GM10248 (cell line): Measurements from ENCODE around the gene ZNF554.
"Not testable (repeated sequence)": the region's sequence is repeated elsewhere in the genome, so short reads cannot be mapped to it uniquely, and the experiment has no call there.

Experiments used
- CTCF ChIA-PET: fragments of 300-600 bp; sonication (Branson Sonifier 250); formaldehyde crosslinking; extraction: SDS; loops from one replicate; lab custom pipeline; 2021; ENCODE audit warnings: antibody characterized with exemption; lab: Yijun Ruan, JAX
- POLR2A ChIA-PET: fragments of 350-650 bp; sonication (Branson Sonifier 250); formaldehyde crosslinking; extraction: SDS; loops from one replicate; lab custom pipeline; 2020; ENCODE audit warnings: antibody characterized with exemption; lab: Yijun Ruan, JAX
- DNase-seq: peaks from one replicate; pipeline ENCODE4 v3.0.0; 2012; ENCODE audit errors: extremely low spot score
- CTCF ChIP-seq: IDR thresholded peaks from 2 replicates; pipeline ENCODE4 v1.5.1; 2012; ENCODE audit warnings: mild to moderate bottlenecking, low read depth; ENCODE audit errors: extremely low read depth, missing control alignments, control extremely low read depth

The ZNF554 gene

DNA sequence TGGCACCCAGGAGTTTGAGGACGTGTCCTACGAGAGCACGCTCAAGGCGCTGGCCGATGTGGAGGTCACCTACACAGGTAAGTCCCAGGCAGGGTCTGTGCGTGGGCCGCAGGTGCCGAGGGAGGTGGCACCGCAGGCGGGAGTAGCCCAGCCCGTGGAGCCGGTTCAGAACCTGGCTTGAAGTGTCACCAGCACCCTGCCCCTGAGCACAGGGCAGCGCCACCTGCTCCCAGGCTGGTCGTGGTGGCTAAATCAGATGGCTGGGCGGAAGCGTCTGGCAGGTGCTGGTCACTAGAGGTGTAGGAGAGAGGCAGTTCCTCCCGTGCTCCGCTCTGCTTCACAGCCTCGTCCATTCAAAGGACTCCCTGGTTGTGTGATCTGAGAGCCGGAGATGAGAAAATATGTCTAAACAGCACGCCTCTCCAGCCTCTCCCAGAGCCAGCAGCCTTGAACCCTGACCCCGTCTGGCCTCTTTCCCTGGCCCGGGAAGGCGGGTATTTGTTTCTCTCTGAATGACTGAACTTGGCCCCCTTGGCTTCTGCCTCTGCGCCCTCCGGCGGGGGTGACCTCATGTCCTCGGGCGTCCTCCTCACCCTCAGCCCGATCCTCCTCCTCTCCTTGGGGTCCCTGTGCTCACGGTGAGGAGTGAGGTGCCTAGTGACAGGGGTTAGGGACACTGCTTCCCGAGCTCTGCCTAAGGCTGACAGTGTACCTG is 29.0 kb upstream of the ZNF554 start:
- no peak for TF ChIP-seq CTCF
- ChIA-PET POLR2A (no interaction called here), CTCF (interaction anchor here (0.9 kb wide), 1 partner anchor 97 kb away, joined by 3 read pairs; no protein-coding TSS in a partner anchor)
- no peak for DNase-seq

GRCh38 chr19:2791440-2791839 is 28.2 kb upstream of the ZNF554 start:
- CTCF ChIA-PET: interaction anchor here (0.8 to 1.0 kb wide), 2 partner anchors 8 to 143 kb away, joined by 3 read pairs; partner anchors contain the start of gene SGTA
- no peak for DNase-seq
- TF ChIP-seq CTCF: no peak
- POLR2A ChIA-PET: no interaction called here

GRCh38 chr19:2791876-2792275 is 27.8 kb upstream of the ZNF554 start:
- no peak for DNase-seq
- CTCF ChIA-PET: interaction anchor here (0.8 to 1.0 kb wide), 2 partner anchors 8 to 144 kb away, joined by 3 read pairs; partner anchors contain the start of gene SGTA
- POLR2A ChIA-PET: no interaction called here
- TF ChIP-seq CTCF: no peak

GRCh38 chr19:2792666-2793065 is 27.0 kb upstream of the ZNF554 start:
- CTCF ChIA-PET, DNase-seq, POLR2A ChIA-PET: not testable (repeated sequence)

DNA sequence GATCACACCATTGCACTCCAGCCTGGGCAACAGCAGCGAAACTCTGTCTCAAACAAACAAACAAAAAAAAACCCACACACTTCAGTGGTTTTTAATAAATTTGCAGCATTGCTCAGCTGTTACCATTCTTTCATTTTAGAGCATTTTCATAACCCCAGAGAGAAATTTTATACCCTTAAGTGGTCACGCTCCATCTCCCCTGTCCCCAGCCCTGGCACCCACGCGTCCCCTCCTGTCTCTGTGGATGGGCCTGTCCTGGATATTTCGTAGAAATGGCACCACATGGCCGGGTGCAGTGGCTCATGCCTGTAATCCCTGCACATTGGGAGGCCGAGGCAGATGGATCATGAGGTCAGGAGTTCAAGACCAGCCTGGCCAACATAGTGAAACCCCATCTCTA is 26.5 kb upstream of the ZNF554 start:
- no peak for TF ChIP-seq CTCF
- DNase-seq: no peak
- ChIA-PET CTCF (no interaction called here), POLR2A (no interaction called here)

GRCh38 chr19:2793577-2793976 is 26.1 kb upstream of the ZNF554 start:
- ChIA-PET POLR2A (no interaction called here), CTCF (interaction anchor here (0.9 kb wide), 1 partner anchor 25 kb away, joined by 4 read pairs; no protein-coding TSS in a partner anchor)
- no peak for TF ChIP-seq CTCF
- DNase-seq: no peak
